Epithelial cell of esophagus (primary cell): ENCODE data around the gene NCOA1.

Experiments used
- DNase-seq: peaks from one replicate; pipeline ENCODE4 v3.0.0; 2010; ENCODE audit warnings: low read depth
- H3K4me3 ChIP-seq: 2 replicates; pipeline ENCODE4 v1.5.1; 2011; ENCODE audit warnings: mild to moderate bottlenecking, low read length, control low read depth
- CTCF ChIP-seq: IDR thresholded peaks from 2 replicates; pipeline ENCODE4 v1.5.1; 2011; ENCODE audit warnings: low read depth, mild to moderate bottlenecking, low read length, control low read depth, inconsistent platforms; ENCODE audit not compliant: insufficient read depth; ENCODE audit errors: missing control alignments

The NCOA1 gene

GRCh38 chr2:24490690-24491541 lies at the start of gene NCOA1:
NCOA1 (plus strand) TSS chr2:24491254; CDS start chr2:24658678, 167,424 bp downstream.
- peak; percentile 84 for DNase-seq
- H3K4me3 ChIP-seq: peak within 1 kb of the TSS; percentile 72
- no peak for TF ChIP-seq CTCF

- no peak for TF ChIP-seq CTCF
- no peak overlapping the region for H3K4me3 ChIP-seq
- no peak for DNase-seq
Measured at GRCh38 chr2:24448797-24449196, 42.3 kb upstream of the NCOA1 start.

- H3K4me3 ChIP-seq: no peak overlapping the region
- no peak for DNase-seq
- no peak for TF ChIP-seq CTCF
Measured at GRCh38 chr2:24449344-24449743, 41.7 kb upstream of the NCOA1 start.

- TF ChIP-seq CTCF: no peak
- H3K4me3 ChIP-seq: no peak overlapping the region
- DNase-seq: no peak
Measured at GRCh38 chr2:24451805-24452501, 39.1 kb upstream of the NCOA1 start.

- no peak for TF ChIP-seq CTCF
- no peak for DNase-seq
- H3K4me3 ChIP-seq: no peak overlapping the region
Measured at GRCh38 chr2:24452502-24452885, 38.6 kb upstream of the NCOA1 start.

- no peak for TF ChIP-seq CTCF
- H3K4me3 ChIP-seq: no peak overlapping the region
- DNase-seq: peak; percentile 22
Measured at GRCh38 chr2:24453379-24454073, 37.5 kb upstream of the NCOA1 start.
